Common myeloid progenitor, CD34-positive (primary cell): ENCODE measurements around the gene WWTR1.

Experiments
- CTCF ChIA-PET: fragments of 350-600 bp; sonication (Branson Sonifier 250); formaldehyde crosslinking; loops from one replicate; lab custom pipeline; 2021; ENCODE audit warnings: antibody characterized with exemption; lab: Charles Lee
- POLR2A ChIA-PET: fragments of 350-600 bp; sonication (Branson Sonifier 250); formaldehyde crosslinking; loops from one replicate; lab custom pipeline; 2021; ENCODE audit warnings: antibody characterized with exemption; lab: Charles Lee
- DNase-seq, 3 donors: peaks; one replicate each; pipeline versions ENCODE4 v3.0.0 to v3.0.0-alpha.2; 2013
- H3K27ac ChIP-seq, 2 experiments: 1 replicate in 1 of 2; 2 replicates in 1 of 2; pipeline ENCODE4 v1.7.0; 2013; ENCODE audit warnings: inconsistent platforms in 2 of 2, low read length in 2 of 2, mild to moderate bottlenecking in 2 of 2, low read depth in 1 of 2, moderate library complexity in 1 of 2; ENCODE audit not compliant: severe bottlenecking in 2 of 2, insufficient read depth in 1 of 2, poor library complexity in 1 of 2
- H3K27me3 ChIP-seq, 5 experiments: replicated peaks in 2 of 5; 1 replicate in 3 of 5; 2 replicates in 2 of 5; pipeline versions ENCODE4 v1.6.1 to v1.7.0; 2013; ENCODE audit warnings: low read length in 4 of 5, mild to moderate bottlenecking in 2 of 5, moderate library complexity in 2 of 5, inconsistent platforms in 1 of 5; ENCODE audit not compliant: insufficient read depth in 5 of 5, control insufficient read depth in 4 of 5
- H3K36me3 ChIP-seq, 4 experiments: 1 replicate in 2 of 4; 2 replicates in 2 of 4; pipeline versions ENCODE4 v1.6.1 to v1.7.0; 2013; ENCODE audit warnings: low read length in 3 of 4, control low read depth in 1 of 4, mild to moderate bottlenecking in 1 of 4; ENCODE audit not compliant: control insufficient read depth in 4 of 4, insufficient read depth in 4 of 4
- H3K4me1 ChIP-seq, 4 experiments: 1 replicate in 3 of 4; 2 replicates in 1 of 4; pipeline versions ENCODE4 v1.6.1 to v1.7.1; 2013; ENCODE audit warnings: low read length in 3 of 4, mild to moderate bottlenecking in 3 of 4, control low read depth in 1 of 4, inconsistent platforms in 1 of 4, moderate library complexity in 1 of 4; ENCODE audit not compliant: control insufficient read depth in 4 of 4, insufficient read depth in 4 of 4; ENCODE audit errors: control extremely low read depth in 1 of 4
- H3K4me3 ChIP-seq, 7 experiments: 1 replicate in 4 of 7; 2 replicates in 3 of 7; pipeline versions ENCODE4 v1.5.1 to v1.7.0; 2013; ENCODE audit warnings: mild to moderate bottlenecking in 7 of 7, low read length in 6 of 7, moderate library complexity in 6 of 7, inconsistent platforms in 2 of 7, low read depth in 2 of 7, control low read depth in 1 of 7; ENCODE audit not compliant: insufficient read depth in 4 of 7, control insufficient read depth in 1 of 7; ENCODE audit errors: extremely low read depth in 1 of 7
- H3K9me3 ChIP-seq, 5 experiments: 1 replicate in 4 of 5; 2 replicates in 1 of 5; pipeline versions ENCODE4 v1.6.1 to v1.7.1; 2013; ENCODE audit warnings: low read length in 4 of 5, mild to moderate bottlenecking in 2 of 5, inconsistent platforms in 1 of 5, low read depth in 1 of 5, moderate library complexity in 1 of 5; ENCODE audit not compliant: control insufficient read depth in 4 of 5, insufficient read depth in 2 of 5; ENCODE audit errors: control extremely low read depth in 1 of 5
- WGBS: methylation state at CpG from one replicate; pipeline ENCODE4 v1.1.5; 2013; ENCODE audit not compliant: insufficient coverage; 5-methylcytosine and 5-hydroxymethylcytosine counted together

WWTR1 gene

GRCh38 chr3:149581681-149582370 is 76.0 kb downstream of the WWTR1 start:
- 62% methylated on average over 8 of the region's 8 CpGs for WGBS

GRCh38 chr3:149581248-149581647 is 76.6 kb downstream of the WWTR1 start:
- no peak for DNase-seq
- Histone ChIP-seq H3K9me3 (no peaks in the 10 kb centered on the region), H3K4me3 (no peak overlapping the region), H3K27me3 (peaks cover 0 to 2% (median 2%) of the 10 kb centered on the region in 5 experiments), H3K4me1 (peaks cover 0 to 10% (median 2%) of the 10 kb centered on the region in 4 experiments), H3K27ac (no peak overlapping the region), H3K36me3 (no peaks in the 10 kb centered on the region)
- no CpG with 5 or more reads among the region's 2 CpGs for WGBS
- ChIA-PET CTCF (interaction anchor here (1.1 to 4.4 kb wide), 3 partner anchors 11 to 58 kb away, joined by 3 to 30 read pairs (median 3); no protein-coding TSS in a partner anchor), POLR2A (no interaction called here)

More at GRCh38 chr3:149581681-149582370, 76.0 kb downstream of the WWTR1 start:
- no peak overlapping the region for H3K4me3 ChIP-seq
- peak; percentile 7 to 61 (median 51) for DNase-seq
- H3K36me3 ChIP-seq: no peaks in the 10 kb centered on the region
- CTCF ChIA-PET: interaction anchor here (1.1 to 4.4 kb wide), 3 partner anchors 11 to 58 kb away, joined by 3 to 30 read pairs (median 3); no protein-coding TSS in a partner anchor
- no peaks in the 10 kb centered on the region for H3K9me3 ChIP-seq
- POLR2A ChIA-PET: no interaction called here
- peaks cover 0 to 4% (median 0%) of the 10 kb centered on the region in 4 experiments for H3K4me1 ChIP-seq
- H3K27me3 ChIP-seq: peaks cover 0 to 2% (median 2%) of the 10 kb centered on the region in 5 experiments
- no peak overlapping the region for H3K27ac ChIP-seq

GRCh38 chr3:149579838-149580542 is 77.8 kb downstream of the WWTR1 start:
- CTCF ChIA-PET: interaction anchor here (1.3 to 4.4 kb wide), 2 partner anchors 11 to 30 kb away, joined by 3 to 30 read pairs; no protein-coding TSS in a partner anchor
- 71% methylated on average over 1 of the region's 4 CpGs for WGBS
- DNase-seq: no peak

DNA sequence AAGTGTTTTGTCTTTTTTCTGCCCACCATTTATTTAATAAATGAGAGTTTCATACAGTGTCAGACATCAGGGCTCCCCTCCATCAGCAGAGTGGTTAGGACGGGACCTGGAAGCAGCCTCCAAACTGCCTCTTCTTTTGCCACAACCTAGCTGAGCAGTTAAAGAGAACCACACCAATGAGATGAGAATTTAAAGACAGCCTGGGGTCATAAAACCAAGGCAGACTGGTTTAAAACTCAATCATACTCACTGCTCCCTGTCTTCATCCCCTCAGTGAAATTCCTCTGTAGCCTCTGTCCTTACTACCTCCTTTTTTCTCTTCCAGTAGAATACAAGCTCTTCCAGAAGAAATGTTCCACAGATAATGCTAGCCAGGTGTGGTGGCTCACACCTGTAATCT is 78.7 kb downstream of the WWTR1 start:
- Histone ChIP-seq H3K27ac (no peak overlapping the region), H3K4me1 (peaks cover 0 to 18% (median 8%) of the 10 kb centered on the region in 4 experiments), H3K27me3 (peaks cover 0 to 2% (median 0%) of the 10 kb centered on the region in 5 experiments), H3K9me3 (no peaks in the 10 kb centered on the region), H3K36me3 (no peaks in the 10 kb centered on the region), H3K4me3 (no peak overlapping the region)
- WGBS: 100% methylated on average over 1 of the region's 1 CpG
- POLR2A ChIA-PET: no interaction called here
- CTCF ChIA-PET: interaction anchor here (1.3 to 4.4 kb wide), 2 partner anchors 11 to 31 kb away, joined by 3 to 30 read pairs; no protein-coding TSS in a partner anchor
- DNase-seq: no peak

More at GRCh38 chr3:149579838-149580542, 77.8 kb downstream of the WWTR1 start:
- POLR2A ChIA-PET: no interaction called here
- Histone ChIP-seq H3K27me3 (peaks cover 0 to 2% (median 2%) of the 10 kb centered on the region in 5 experiments), H3K4me1 (peaks cover 0 to 18% (median 8%) of the 10 kb centered on the region in 4 experiments), H3K27ac (no peak overlapping the region), H3K36me3 (no peaks in the 10 kb centered on the region), H3K9me3 (no peaks in the 10 kb centered on the region), H3K4me3 (no peak overlapping the region)

GRCh38 chr3:149577801-149578200 is 80.0 kb downstream of the WWTR1 start:
- DNase-seq: no peak
- POLR2A ChIA-PET: no interaction called here
- H3K4me3 ChIP-seq: no peak overlapping the region
- no CpG with 5 or more reads among the region's 2 CpGs for WGBS
- CTCF ChIA-PET: interaction anchor here (0.9 kb wide), 1 partner anchor 139 kb away, joined by 3 read pairs; no protein-coding TSS in a partner anchor
- peaks cover 0 to 18% (median 8%) of the 10 kb centered on the region in 4 experiments for H3K4me1 ChIP-seq
- H3K9me3 ChIP-seq: no peaks in the 10 kb centered on the region
- H3K27ac ChIP-seq: no peak overlapping the region
- H3K27me3 ChIP-seq: peaks cover 0 to 2% (median 0%) of the 10 kb centered on the region in 5 experiments
- no peaks in the 10 kb centered on the region for H3K36me3 ChIP-seq

GRCh38 chr3:149575961-149576564 is 81.8 kb downstream of the WWTR1 start:
- H3K27ac ChIP-seq: no peak overlapping the region
- H3K4me3 ChIP-seq: peak overlapping the region in 2 of 7 experiments; percentile 39 to 47
- ChIA-PET CTCF (interaction anchor here (1.1 kb wide), 1 partner anchor 9 kb away, joined by 5 read pairs; no protein-coding TSS in a partner anchor), POLR2A (no interaction called here)
- DNase-seq: peak; percentile 58 to 67 (median 58)
- H3K9me3 ChIP-seq: no peaks in the 10 kb centered on the region
- H3K4me1 ChIP-seq: peaks cover 0 to 15% (median 8%) of the 10 kb centered on the region in 4 experiments
- 22% methylated on average over 5 of the region's 5 CpGs for WGBS
- H3K36me3 ChIP-seq: no peaks in the 10 kb centered on the region
- H3K27me3 ChIP-seq: peaks cover 0 to 7% (median 0%) of the 10 kb centered on the region in 5 experiments
